GM18873 (cell line): ENCODE results near the gene SLC37A3.
"Not testable (repeated sequence)": the region's sequence is repeated elsewhere in the genome, so short reads cannot be mapped to it uniquely, and the experiment has no call there.

Source experiments
- ATAC-seq: cut with Tn5 transposase; IDR thresholded peaks from one replicate; pipeline ENCODE4 v1.9.1; 2021; ENCODE audit warnings: mild to moderate bottlenecking, moderate library complexity, moderate number of reproducible peaks; ENCODE audit not compliant: unreplicated experiment, low FRiP score

The SLC37A3 gene

DNA sequence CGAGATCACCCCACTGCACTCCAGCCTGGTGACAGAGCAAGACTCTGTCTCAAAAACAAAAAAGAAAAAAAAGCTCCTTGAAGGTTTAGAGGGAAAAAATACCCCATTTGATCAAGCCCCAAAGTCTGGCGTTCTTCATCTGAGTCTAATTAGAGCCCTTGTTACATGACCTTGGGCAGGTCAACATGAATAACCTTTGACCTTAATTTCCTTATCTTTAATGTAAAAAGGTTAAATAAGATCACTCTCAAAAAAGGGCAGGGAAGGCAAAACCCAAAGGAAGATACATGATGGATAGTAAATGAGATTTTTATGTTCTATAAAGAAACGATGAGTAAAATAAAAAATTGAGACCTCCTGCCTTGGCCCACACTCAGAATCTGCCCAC lies 40.3 kb downstream of the SLC37A3 start:
- no peak for ATAC-seq

DNA sequence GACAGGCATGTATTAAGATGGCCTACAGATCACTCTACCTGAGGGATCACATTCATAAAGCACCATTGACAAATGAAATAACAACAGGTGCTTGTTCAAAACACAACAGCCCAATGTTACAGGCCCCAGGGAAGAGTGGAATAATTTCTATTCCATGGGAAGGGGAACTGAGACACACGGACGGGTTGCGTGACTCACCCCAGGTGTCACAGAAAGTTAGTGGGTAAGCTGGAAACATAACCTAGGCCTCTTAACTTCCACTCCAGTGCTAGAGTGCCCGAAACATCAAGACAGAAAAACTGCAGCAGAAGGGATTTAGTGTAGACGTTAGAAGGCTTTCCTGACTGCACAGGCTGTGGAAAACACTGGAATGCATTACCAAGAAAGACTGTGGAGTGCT lies 48.3 kb downstream of the SLC37A3 start:
- no peak for ATAC-seq

DNA sequence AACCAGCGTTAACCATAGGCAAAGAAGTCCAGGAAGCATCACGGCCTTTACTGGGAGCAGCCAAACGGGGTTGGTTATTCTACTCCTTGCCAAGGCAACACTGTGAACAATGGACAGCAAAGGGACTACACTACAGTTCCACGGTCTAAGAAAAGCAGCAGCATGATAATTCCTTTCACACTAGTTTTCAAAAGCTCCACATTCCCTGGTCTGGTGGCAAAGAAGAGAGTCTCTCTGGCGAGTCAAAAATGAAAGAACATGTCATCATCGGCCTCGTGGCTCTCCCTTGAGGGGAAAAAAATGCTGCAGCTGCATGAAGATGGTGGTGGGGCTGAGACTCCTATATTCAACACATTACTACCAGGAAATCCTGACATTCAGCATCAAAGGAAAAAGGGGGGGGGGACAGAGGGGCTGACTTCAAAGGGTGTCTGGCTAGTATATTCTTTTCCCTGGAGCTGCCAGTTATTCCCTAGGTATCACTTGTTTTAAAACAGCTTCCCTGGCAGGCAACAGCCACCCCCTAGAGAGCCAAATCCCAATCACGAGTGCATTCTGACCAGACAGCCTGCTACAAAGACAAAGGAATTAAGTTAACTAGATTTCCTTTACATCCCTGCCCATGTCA lies 49.1 kb downstream of the SLC37A3 start:
- no peak for ATAC-seq

- no peak for ATAC-seq
These were observed 50.0 kb downstream of the SLC37A3 start for GRCh38 chr7:140348161-140348849.

GRCh38 chr7:140347218-140347617 lies 51.1 kb downstream of the SLC37A3 start:
- no peak for ATAC-seq

- no peak for ATAC-seq
These were observed 52.9 kb downstream of the SLC37A3 start for GRCh38 chr7:140345426-140345825.

DNA sequence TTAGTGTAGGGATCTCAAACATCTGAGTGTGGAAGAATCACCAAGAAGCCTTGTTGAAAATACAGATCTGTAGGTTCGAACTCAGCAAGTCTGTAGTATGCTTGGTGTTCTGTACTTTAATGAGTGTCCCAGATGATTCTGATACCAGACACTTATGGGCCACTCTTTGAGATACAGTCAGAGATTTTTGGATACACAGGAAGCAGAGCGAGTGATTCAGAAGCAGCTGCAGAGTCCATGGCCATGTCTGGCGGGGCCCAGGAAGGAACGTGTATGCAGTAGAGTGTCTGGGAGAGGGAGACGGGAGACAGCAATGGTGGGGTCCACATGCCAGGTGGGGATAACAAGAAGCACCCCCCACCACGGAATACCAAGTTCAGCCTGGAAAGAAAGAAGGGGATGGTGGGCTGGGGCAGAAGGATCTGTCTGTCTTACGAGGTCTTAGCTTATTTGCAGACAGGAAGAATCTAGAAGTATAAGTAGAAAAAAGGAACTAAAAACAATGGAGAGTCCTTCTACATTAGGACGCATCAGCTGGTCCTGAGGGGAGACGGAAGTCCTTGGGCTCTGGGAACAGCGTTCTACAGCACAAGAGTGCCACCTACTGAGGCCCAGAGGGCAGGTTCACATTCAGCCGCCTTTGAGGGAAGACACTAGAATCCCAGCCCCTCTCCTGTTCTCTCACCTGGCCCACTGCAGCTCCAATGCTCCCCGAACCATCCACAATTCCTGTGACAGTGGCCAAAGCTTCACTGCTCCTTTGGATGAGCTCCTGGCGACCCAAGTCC lies 55.4 kb downstream of the SLC37A3 start:
- no peak for ATAC-seq

GRCh38 chr7:140338959-140339358 lies 59.4 kb downstream of the SLC37A3 start:
- ATAC-seq: not testable (repeated sequence)

- no peak for ATAC-seq
These were observed 63.8 kb downstream of the SLC37A3 start for GRCh38 chr7:140334341-140335057.

DNA sequence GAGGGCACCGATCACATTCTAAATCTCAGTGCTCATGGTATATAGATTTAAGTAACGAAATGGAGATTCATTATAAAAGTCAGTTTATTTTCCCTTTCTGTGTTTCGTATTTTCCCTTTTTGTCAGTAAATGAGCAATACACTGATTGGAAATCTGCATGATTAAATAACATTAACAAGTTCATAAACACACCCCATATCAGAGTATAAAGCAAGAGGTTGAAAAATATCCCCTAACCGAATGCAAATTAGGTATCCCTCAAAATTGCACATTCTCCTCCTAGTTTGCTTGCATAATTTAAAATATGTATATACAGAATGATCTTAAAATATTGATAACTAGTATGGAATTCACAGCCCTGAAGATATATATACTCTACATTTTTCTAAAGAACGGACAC lies 64.6 kb downstream of the SLC37A3 start:
- no peak for ATAC-seq

- ATAC-seq: no peak
These were observed 65.1 kb downstream of the SLC37A3 start for GRCh38 chr7:140333223-140333622.

- no peak for ATAC-seq
These were observed 67.7 kb downstream of the SLC37A3 start for GRCh38 chr7:140330595-140330994.

GRCh38 chr7:140330128-140330527 lies 68.2 kb downstream of the SLC37A3 start:
- ATAC-seq: no peak

DNA sequence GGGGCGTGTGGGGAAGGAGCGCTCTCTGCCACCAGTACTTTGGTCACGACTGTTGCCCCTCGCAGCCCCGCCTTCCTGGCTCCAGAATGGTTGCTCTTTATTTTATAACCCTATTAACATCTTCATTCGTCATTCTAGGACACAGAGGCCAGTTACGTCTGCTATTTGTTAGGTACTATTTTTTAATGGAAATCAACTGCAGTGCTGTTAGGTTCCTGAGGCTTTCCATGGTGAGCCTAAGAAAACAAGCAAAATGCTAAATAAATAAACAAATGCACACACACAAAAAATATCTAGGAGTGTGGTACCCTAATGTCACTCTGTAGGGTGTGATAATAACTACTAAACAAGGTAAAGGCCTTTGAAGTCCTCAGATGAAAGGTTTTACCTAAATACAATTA lies 71.1 kb downstream of the SLC37A3 start:
- no peak for ATAC-seq

GRCh38 chr7:140326116-140326928 lies 72.0 kb downstream of the SLC37A3 start:
- ATAC-seq: no peak

- no peak for ATAC-seq
These were observed 72.7 kb downstream of the SLC37A3 start for GRCh38 chr7:140325600-140325999.

- no peak for ATAC-seq
These were observed 73.6 kb downstream of the SLC37A3 start for GRCh38 chr7:140324714-140325113.

DNA sequence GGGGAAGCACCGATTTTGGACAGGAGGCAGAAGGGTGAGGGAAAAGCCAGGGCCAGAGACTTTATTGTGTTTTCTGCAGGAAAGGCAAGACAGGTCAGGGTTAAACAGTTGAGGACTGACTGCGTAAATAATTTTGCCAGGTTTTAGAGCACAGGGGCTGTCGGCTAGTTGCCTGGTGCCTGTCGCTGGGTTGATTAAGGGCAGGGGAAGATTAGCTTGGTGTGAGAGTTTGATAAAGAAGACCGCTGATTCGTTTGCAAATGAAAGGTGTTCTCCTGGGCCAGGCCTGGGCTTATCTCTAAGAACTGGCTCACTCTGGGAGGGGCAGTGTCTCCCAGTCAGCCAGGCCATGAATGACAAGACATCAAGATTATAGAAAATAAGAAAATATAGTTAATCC lies 75.6 kb downstream of the SLC37A3 start:
- ATAC-seq: no peak

- not testable (repeated sequence) for ATAC-seq
These were observed 78.3 kb downstream of the SLC37A3 start for GRCh38 chr7:140320078-140320477.

DNA sequence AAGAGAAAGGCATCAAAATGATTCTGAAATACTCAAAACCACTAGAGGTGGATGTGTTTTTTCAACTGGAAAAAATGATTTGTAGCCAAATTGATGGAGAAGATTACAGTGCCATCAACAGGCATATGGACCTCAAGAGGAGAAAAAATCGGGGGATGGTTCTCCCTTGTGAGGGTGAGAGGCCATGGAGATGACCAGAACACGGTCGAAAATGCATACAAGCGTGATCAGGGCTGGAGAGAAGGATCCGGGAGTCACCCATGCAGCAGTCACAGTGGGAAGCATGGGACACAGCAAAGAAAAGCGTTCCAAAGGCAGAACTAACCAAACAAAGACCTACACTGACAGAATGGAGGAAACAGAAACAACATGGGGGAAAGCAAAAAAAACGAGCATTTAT lies 80.3 kb downstream of the SLC37A3 start:
- ATAC-seq: no peak
